ENCODE measurements around the gene IGF2R.
A peak's percentile ranks its signal among the peaks of the same experiment; 100 is the strongest.

IGF2R gene

DNA sequence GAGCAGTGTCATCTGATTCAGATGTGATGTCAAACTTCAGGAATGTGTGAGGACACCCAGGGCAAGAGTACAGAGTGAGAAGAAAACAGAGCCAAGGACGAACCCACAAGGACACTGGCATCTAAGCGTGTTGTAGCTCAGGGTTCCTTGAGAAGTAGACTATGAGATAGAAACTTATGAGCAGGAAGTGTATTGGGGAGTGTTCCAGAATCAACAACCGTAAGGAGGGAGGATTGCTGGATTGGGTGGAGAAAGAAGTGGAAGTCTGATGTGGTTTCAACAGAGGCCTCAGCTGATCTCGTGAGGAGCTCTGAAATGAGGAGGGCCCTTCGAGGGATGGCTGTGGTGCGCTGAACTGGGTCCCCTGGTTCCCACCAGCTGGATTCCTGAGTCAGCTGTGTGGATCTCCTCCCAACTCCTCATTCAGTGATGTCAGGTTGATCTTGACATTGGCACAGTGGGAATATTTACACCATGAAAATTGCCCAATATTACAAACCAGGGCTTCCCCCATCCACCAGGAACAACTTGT is 25.7 kb upstream of the IGF2R start:
- TF ChIP-seq, protein P1, sequence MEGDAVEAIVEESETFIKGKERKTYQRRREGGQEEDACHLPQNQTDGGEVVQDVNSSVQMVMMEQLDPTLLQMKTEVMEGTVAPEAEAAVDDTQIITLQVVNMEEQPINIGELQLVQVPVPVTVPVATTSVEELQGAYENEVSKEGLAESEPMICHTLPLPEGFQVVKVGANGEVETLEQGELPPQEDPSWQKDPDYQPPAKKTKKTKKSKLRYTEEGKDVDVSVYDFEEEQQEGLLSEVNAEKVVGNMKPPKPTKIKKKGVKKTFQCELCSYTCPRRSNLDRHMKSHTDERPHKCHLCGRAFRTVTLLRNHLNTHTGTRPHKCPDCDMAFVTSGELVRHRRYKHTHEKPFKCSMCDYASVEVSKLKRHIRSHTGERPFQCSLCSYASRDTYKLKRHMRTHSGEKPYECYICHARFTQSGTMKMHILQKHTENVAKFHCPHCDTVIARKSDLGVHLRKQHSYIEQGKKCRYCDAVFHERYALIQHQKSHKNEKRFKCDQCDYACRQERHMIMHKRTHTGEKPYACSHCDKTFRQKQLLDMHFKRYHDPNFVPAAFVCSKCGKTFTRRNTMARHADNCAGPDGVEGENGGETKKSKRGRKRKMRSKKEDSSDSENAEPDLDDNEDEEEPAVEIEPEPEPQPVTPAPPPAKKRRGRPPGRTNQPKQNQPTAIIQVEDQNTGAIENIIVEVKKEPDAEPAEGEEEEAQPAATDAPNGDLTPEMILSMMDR (conservative IDR thresholded peaks at IDR 0.05; ENCODE audit: control insufficient read depth, insufficient read depth, low read depth, low read length) = no peak
- H3K4me3 ChIP-seq (ENCODE audit: control insufficient read depth, low read depth, low read length) = no peak overlapping the region
- DNase-seq (ENCODE audit: low read depth) = peak; percentile 75

DNA sequence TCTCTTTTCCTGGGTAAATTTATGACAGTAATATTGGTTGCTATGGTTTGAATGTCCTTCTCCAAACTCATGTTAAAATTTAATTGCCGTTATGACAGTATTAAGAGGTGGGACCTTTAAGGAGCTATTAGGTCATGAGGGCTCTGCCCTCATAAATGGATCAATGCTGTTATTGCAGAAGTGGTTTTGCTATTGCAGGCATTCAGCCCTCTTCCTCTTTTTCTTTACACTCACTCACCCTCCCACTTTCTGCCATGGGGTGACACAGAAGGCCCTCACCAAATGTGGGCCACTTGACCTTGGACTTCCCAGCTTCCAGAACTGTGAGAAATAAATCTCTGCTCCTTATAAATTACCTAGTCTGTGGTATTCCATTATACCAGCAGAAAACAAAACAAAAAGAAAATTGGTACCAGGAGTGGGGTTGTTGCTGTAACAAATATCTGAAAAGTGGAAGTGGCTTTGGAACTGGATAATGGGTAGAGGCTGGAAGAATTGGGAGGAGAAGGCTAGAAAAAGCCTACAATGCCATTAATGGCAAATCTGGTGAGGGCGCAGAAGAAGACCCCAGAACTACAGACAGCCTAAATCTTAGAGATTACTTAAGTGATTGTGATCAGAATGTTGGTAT is 24.8 kb upstream of the IGF2R start:
- TF ChIP-seq, protein P1 (conservative IDR thresholded peaks at IDR 0.05; ENCODE audit: control insufficient read depth, insufficient read depth, low read depth, low read length) = no peak
- no peak for DNase-seq (ENCODE audit: low read depth)
- no peak overlapping the region for H3K4me3 ChIP-seq (ENCODE audit: control insufficient read depth, low read depth, low read length)

DNA sequence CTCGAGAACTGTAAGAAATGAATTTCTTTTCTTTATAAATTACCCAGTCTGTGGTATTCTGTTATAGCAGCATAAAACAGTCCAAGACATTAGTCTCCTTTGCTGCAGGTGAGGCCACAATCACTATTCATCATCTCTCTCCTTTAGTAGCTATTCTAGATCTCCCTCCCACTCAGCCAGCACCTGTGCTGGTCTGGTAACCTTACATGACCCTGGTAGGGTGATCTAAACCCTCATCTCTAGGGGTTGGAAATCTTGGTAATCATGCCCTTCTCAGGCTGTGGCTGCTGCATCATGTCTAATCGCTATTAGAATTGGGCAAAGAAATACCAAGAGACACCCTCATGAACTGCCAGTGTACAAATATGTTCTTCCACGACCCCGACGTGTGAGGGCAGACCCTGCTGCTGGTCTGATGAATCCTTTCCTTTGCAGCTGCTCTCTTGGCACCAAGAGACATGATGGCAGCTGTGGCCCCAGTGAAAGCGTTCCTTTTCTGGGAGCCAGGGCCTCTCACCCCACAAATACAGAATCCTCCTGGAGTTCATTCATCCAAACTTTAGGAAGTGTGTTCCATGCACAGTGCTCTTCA is 23.0 kb upstream of the IGF2R start:
- H3K4me3 ChIP-seq (ENCODE audit: control insufficient read depth, low read depth, low read length) = no peak overlapping the region
- DNase-seq (ENCODE audit: low read depth) = no peak
- TF ChIP-seq, protein P1 (conservative IDR thresholded peaks at IDR 0.05; ENCODE audit: control insufficient read depth, insufficient read depth, low read depth, low read length) = no peak

DNA sequence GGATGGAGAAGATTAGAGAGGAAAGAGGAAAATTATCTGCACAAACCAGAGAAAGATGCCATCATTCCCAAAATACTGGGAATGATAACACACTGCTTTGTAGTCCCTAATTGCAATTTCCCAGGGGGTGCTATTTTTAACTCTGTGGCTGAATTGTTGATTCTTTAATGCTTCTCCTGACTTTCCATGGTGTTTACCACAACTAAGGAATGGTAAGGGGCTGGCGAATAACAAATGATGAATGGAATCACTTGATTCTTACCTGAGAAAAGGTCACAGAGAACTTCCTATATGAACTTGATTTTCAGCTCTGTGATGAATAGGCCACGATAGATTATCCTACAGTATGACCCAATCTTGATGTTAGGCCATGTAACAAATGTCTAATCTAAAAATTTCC is 22.0 kb upstream of the IGF2R start:
- no peak for DNase-seq (ENCODE audit: low read depth)
- H3K4me3 ChIP-seq (ENCODE audit: control insufficient read depth, low read depth, low read length) = no peak overlapping the region
- TF ChIP-seq, protein P1 (conservative IDR thresholded peaks at IDR 0.05; ENCODE audit: control insufficient read depth, insufficient read depth, low read depth, low read length) = no peak

DNA sequence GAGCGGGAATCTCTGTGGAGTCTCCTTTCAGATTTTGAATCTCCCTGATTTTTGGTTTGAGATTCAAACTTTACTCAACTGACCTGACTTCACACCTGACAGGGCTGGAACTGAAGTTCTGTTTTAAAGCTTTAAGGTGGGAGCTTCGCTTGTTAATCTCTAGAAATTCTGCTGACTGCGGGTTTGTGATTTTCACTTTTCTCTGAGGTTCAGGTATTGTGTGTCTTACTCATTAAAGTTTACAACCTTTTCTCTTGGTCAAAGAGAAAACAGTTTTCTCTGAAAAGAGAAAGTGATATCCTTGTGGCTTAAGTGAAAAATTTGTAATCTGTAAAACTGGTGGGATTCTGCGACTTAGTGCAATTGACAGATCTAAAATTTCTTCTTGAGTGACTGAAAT is 20.7 kb upstream of the IGF2R start:
- TF ChIP-seq, protein P1 (conservative IDR thresholded peaks at IDR 0.05; ENCODE audit: control insufficient read depth, insufficient read depth, low read depth, low read length) = no peak
- H3K4me3 ChIP-seq (ENCODE audit: control insufficient read depth, low read depth, low read length) = no peak overlapping the region
- DNase-seq (ENCODE audit: low read depth) = no peak

DNA sequence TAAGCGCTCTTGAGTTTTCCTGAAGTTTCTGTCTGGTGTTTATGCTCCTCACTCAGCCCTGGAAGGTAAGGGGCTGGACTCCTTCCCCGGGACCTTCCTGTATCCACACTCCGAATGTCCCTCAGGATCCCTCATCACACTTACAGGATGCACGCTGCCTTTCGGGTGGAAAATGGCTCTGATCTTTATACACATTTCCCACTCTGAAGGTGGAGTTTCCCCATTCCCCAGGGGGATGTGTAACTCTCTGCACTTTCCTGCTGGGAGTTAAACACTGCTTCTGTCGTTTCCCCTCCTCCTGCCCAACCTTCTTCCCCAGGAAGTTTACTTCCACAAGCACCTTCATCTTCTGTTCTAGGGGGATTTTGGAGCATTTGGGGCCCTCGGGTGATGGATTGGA is 17.1 kb upstream of the IGF2R start:
- no peak for DNase-seq (ENCODE audit: low read depth)
- no peak overlapping the region for H3K4me3 ChIP-seq (ENCODE audit: control insufficient read depth, low read depth, low read length)
- TF ChIP-seq, protein P1 (conservative IDR thresholded peaks at IDR 0.05; ENCODE audit: control insufficient read depth, insufficient read depth, low read depth, low read length) = no peak
